Aorta (tissue), 5 donors: Measurements from ENCODE around the gene APAF1. TPM values are rescaled to one million over a fixed set of nuclear protein-coding genes. Genes with fewer than 3 reads are reported as not detected.

ENCODE experiments used
- ATAC-seq: fragments of 200-7000 bp; cut with Tn5 transposase; one replicate; pipeline ENCODE4 v1.9.1; 2022; ENCODE audit warnings: moderate library complexity; ENCODE audit not compliant: low FRiP score
- DNase-seq, 2 donors: peaks; one replicate each; pipeline ENCODE4 v3.0.0-alpha.2; 2020
- H3K27ac ChIP-seq, 2 donors: one replicate each; pipeline ENCODE4 v1.5.1; 2013; ENCODE audit warnings: low read length in 2 of 2, mild to moderate bottlenecking in 2 of 2, moderate library complexity in 2 of 2, control low read depth in 1 of 2, inconsistent platforms in 1 of 2, low read depth in 1 of 2
- H3K27me3 ChIP-seq, 2 donors: one replicate each; pipeline ENCODE4 v1.6.1; 2013; ENCODE audit warnings: control low read depth in 1 of 2, low read length in 1 of 2, mild to moderate bottlenecking in 1 of 2, moderate library complexity in 1 of 2; ENCODE audit not compliant: insufficient read depth in 2 of 2, control insufficient read depth in 1 of 2
- H3K36me3 ChIP-seq, 2 donors: one replicate each; pipeline ENCODE4 v1.6.1; 2013; ENCODE audit warnings: control low read depth in 1 of 2, low read length in 1 of 2, mild to moderate bottlenecking in 1 of 2; ENCODE audit not compliant: insufficient read depth in 2 of 2, control insufficient read depth in 1 of 2
- H3K4me1 ChIP-seq, 2 donors: one replicate each; pipeline ENCODE4 v1.6.1; 2013; ENCODE audit warnings: low read length in 2 of 2, control low read depth in 1 of 2, mild to moderate bottlenecking in 1 of 2, moderate library complexity in 1 of 2; ENCODE audit not compliant: insufficient read depth in 2 of 2, control insufficient read depth in 1 of 2
- H3K4me3 ChIP-seq, 2 donors: one replicate each; pipeline ENCODE4 v1.5.1; 2013; ENCODE audit warnings: low read length in 2 of 2, control low read depth in 1 of 2, mild to moderate bottlenecking in 1 of 2
- H3K9me3 ChIP-seq: one replicate; pipeline ENCODE4 v1.6.1; 2013; ENCODE audit warnings: mild to moderate bottlenecking, low read length; ENCODE audit not compliant: control insufficient read depth
- WGBS, 2 donors: extraction: QIAGEN DNeasy Blood & Tissue Kit; methylation state at CpG; one replicate each; pipeline ENCODE4 v1.1.7; 2013; 5-methylcytosine and 5-hydroxymethylcytosine counted together
- intact Hi-C, 2 donors: fragments of 100-400 bp; cut with DNase I; formaldehyde crosslinking; loops; one replicate each; pipeline versions ENCODE4 v1.14.2 to v1.15.0; 2022
- polyA plus RNA-seq, 2 donors: library from polyadenylated mRNA; stranded (reverse); fragments of 200-250 nt; gene quantifications; one replicate each; pipeline ENCODE4 v1.2.3, GENCODE V29; 2013
- total RNA-seq, 2 donors: library from RNA; stranded (reverse); fragmentation: NEBNext Ultra II Directional; extraction: Animal tissue kit (Norgen Biotek cat#: 25700); gene quantifications; one replicate each; pipeline ENCODE4 v1.2.1, GENCODE V29; 2021
- donor health status: healthy with polysubstance abuse.
- donor health status: Bipolar disorder and iron deficiency.
- donor health status: DM: no; HTN: no; CAD: no.
- donor health status: DM: no; HTN: no; CAD: no.
- donor health status: DM: yes; HTN: yes; CAD: no.

Gene APAF1
- total and polyA plus RNA-seq, 4 donors = 5.6 to 30.4 (median 10.2) TPM

GRCh38 chr12:98653866-98654493, 8.9 kb downstream of the APAF1 start:
- ATAC-seq (no peak), DNase-seq (no peak)
- Histone ChIP-seq H3K4me1 (no peaks in the 10 kb centered on the region), H3K4me3 (no peak overlapping the region), H3K27ac (no peak overlapping the region), H3K27me3 (no peaks in the 10 kb centered on the region), H3K9me3 (no peaks in the 10 kb centered on the region), H3K36me3 (peaks cover 3 to 6% of the 10 kb centered on the region in 2 donors)
- intact Hi-C loops = loop anchor here in 1 of 2 donors (5.0 kb wide), 1 partner anchor 87 kb away; no protein-coding TSS in a partner anchor
- 61 to 64% methylated on average over 1 of the region's 1 CpG for WGBS, 2 donors

- Histone ChIP-seq H3K4me1 (no peaks in the 10 kb centered on the region), H3K27me3 (no peaks in the 10 kb centered on the region), H3K9me3 (no peaks in the 10 kb centered on the region), H3K27ac (no peak overlapping the region), H3K36me3 (peaks cover 3% of the 10 kb centered on the region in 2 donors), H3K4me3 (no peak overlapping the region)
- DNase-seq (no peak), ATAC-seq (no peak)
- 82 to 87% methylated on average over 6 of the region's 6 CpGs for WGBS, 2 donors
- intact Hi-C loops = loop anchor here in 1 of 2 donors (5.0 kb wide), 1 partner anchor 89 kb away; no protein-coding TSS in a partner anchor
Measured at GRCh38 chr12:98656289-98657101, 11.4 kb downstream of the APAF1 start.

- intact Hi-C loops = no loop called here
- DNase-seq (no peak), ATAC-seq (no peak)
- Histone ChIP-seq H3K36me3 (peaks cover 3% of the 10 kb centered on the region in 2 donors), H3K9me3 (no peaks in the 10 kb centered on the region), H3K4me3 (no peak overlapping the region), H3K27me3 (no peaks in the 10 kb centered on the region), H3K4me1 (no peaks in the 10 kb centered on the region), H3K27ac (no peak overlapping the region)
Measured at GRCh38 chr12:98660521-98660920, 15.4 kb downstream of the APAF1 start.

GRCh38 chr12:98669751-98670150, 24.7 kb downstream of the APAF1 start:
- intact Hi-C loops = no loop called here
- H3K27ac ChIP-seq = no peak overlapping the region
- no peak for DNase-seq
- H3K9me3 ChIP-seq = no peaks in the 10 kb centered on the region
- no peak overlapping the region for H3K4me3 ChIP-seq
- peaks cover 2 to 4% of the 10 kb centered on the region in 2 donors for H3K36me3 ChIP-seq
- no peaks in the 10 kb centered on the region for H3K27me3 ChIP-seq
- WGBS, 2 donors = 95 to 100% methylated on average over 3 of the region's 3 CpGs
- H3K4me1 ChIP-seq = no peaks in the 10 kb centered on the region
- ATAC-seq = no peak

- Histone ChIP-seq H3K36me3 (peaks cover 2 to 4% of the 10 kb centered on the region in 2 donors), H3K27ac (no peak overlapping the region), H3K4me1 (no peaks in the 10 kb centered on the region), H3K27me3 (no peaks in the 10 kb centered on the region), H3K9me3 (no peaks in the 10 kb centered on the region), H3K4me3 (no peak overlapping the region)
- WGBS, 2 donors = 54 to 56% methylated on average over 7 of the region's 7 CpGs
- DNase-seq (no peak), ATAC-seq (no peak)
- intact Hi-C loops = no loop called here
Measured at GRCh38 chr12:98671459-98671858, 26.4 kb downstream of the APAF1 start.

GRCh38 chr12:98674841-98675240, 29.8 kb downstream of the APAF1 start:
- Histone ChIP-seq H3K4me3 (no peak overlapping the region), H3K27ac (no peak overlapping the region), H3K36me3 (peaks cover 0 to 6% of the 10 kb centered on the region in 2 donors), H3K4me1 (no peaks in the 10 kb centered on the region), H3K27me3 (no peaks in the 10 kb centered on the region), H3K9me3 (no peaks in the 10 kb centered on the region)
- no peak for ATAC-seq
- intact Hi-C loops = no loop called here
- no peak for DNase-seq

- Histone ChIP-seq H3K9me3 (no peaks in the 10 kb centered on the region), H3K27me3 (no peaks in the 10 kb centered on the region), H3K27ac (no peak overlapping the region), H3K4me1 (no peaks in the 10 kb centered on the region), H3K4me3 (no peak overlapping the region), H3K36me3 (peaks cover 5 to 6% of the 10 kb centered on the region in 2 donors)
- no peak for ATAC-seq
- intact Hi-C loops = no loop called here
- WGBS, 2 donors = 92% methylated on average over 15 of the region's 15 CpGs
- DNase-seq = no peak
Measured at GRCh38 chr12:98678236-98678945, 33.3 kb downstream of the APAF1 start.

- Histone ChIP-seq H3K9me3 (no peaks in the 10 kb centered on the region), H3K27ac (no peak overlapping the region), H3K4me3 (no peak overlapping the region), H3K4me1 (no peaks in the 10 kb centered on the region), H3K27me3 (no peaks in the 10 kb centered on the region), H3K36me3 (peaks cover 6 to 7% of the 10 kb centered on the region in 2 donors)
- ATAC-seq (no peak), DNase-seq (no peak)
- intact Hi-C loops = no loop called here
- 95% methylated on average over 7 of the region's 7 CpGs for WGBS, 2 donors
Measured at GRCh38 chr12:98678946-98679610, 34.0 kb downstream of the APAF1 start.
